Stimulated activated CD4-positive, alpha-beta T cell treated with anti-CD3 and anti-CD28 coated beads, Interleukin-4, amount 100 ng/mL, for 1 hour (primary cell): Measurements from ENCODE around the gene ATP5F1D.

Source experiments
- DNase-seq: peaks from one replicate; pipeline ENCODE4 v3.0.0-alpha.2; 2020

Gene ATP5F1D

DNA sequence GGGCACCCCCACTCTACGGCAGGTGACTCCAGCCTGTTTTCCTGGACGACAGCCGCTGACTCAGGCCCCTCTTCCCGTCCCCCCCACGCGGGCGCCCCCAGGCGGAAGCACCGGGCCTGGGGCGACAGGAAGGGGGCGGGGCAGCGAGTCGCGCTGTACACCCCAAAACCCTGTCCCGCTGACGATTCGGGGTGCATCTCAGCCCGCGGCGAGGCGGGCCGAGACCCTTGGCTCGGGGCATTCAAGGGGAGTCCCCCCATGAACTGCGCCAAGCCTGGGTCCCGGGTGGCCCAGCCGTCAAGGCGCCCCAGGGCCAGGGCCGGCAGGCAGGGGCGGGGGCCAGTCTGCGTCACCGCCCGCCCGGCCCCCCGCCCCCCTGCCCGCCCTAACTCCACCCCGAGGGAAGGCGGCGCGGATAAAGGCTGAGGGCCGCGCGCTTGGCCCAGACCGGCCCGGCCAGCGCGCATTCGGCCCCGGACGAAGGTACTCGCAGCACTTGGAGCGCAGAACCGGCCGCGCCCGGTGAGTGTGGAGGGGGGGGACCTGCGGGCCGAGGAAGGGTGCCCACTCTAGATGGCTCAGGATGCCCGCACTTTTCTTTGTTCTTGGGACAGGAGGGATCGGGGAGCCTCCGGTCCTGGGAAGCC is 6.7 kb downstream of the ATP5F1D start, which contains the start of gene MIDN:
Gene MIDN, plus strand, starts transcription at position 445 of the 647 bp plus-strand sequence. CDS start 1,714 bp downstream, outside the sequence.
- peak; percentile 62 for DNase-seq

DNA sequence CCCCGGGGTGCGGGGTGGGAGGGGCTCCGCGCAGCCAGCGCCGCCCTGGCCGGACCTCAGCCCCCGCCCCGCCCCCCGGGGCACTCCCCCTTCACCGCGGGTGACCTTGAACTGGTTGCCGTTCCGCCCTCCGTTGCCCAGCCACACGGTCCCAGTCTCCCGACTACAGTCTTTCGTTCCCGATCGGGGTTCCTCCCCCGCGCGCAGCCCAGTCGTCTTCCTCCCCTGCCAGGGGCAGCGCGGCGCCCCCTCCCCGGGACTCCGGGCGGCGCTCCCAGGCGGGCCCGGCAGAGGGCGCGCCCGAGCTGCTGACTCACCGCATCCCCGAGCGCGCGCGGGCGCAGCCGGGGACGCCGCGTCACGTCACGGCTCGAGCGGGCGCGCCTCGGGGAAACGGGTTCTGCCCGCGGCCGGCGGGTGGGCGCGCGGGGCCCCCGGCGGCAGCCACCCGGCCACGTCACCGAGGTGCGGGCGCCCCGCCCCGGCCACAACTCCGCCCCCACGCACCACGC is 7.3 kb downstream of the ATP5F1D start:
- peak; percentile 84 for DNase-seq

DNA sequence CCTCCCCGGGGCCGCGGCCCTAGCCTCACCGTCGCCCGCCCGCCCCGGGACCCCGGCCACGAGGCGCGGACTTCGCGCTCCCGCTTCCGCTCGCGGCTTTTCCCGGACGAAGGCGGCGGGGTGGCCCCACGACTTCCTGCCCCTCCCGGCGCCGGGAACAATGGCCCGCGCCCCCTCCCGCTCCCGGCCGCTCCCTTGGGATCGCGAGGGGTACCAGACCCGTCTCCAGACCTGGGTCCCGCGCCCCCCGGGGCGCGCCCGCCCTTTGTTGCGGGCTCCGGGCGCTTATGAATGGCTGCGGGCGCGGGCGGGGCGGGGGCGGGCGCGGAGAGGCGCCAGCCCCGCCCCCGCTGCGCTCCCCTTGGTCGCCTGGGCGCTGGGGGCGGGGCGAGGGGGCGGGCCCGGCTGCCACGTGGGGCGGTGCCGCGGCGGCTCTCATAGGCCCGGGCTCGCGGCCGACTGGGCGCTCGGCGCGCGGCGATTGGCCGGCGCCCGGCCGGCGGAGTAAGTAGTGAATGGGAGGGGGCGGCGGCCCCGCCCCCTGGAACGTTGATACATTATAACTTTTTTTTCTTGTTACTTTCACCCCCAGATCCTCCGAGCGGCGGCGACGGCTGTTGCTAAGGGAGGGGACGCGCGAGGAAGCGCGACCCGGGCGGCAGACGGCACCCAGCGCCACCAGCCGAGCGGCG is 7.9 kb downstream of the ATP5F1D start:
- DNase-seq = peak; percentile 93

DNA sequence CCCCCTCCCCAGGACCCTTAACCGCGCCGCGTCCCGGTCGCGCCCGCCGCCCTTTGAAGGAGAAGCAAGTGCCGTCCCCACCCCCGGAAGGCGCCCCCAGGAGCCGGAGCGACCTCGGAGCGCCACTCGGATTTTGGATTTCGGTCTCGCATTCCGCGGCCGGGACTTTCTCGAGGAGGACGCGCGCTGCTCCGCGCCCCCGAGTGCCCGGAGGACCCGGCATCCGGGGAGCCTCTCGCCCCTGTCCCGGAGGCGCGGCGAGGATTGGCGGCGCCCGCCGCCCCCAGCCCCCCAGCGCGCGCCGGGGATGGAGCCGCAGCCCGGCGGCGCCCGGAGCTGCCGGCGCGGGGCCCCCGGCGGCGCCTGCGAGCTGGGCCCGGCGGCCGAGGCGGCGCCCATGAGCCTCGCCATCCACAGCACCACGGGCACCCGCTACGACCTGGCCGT is 8.5 kb downstream of the ATP5F1D start:
- no peak for DNase-seq

DNA sequence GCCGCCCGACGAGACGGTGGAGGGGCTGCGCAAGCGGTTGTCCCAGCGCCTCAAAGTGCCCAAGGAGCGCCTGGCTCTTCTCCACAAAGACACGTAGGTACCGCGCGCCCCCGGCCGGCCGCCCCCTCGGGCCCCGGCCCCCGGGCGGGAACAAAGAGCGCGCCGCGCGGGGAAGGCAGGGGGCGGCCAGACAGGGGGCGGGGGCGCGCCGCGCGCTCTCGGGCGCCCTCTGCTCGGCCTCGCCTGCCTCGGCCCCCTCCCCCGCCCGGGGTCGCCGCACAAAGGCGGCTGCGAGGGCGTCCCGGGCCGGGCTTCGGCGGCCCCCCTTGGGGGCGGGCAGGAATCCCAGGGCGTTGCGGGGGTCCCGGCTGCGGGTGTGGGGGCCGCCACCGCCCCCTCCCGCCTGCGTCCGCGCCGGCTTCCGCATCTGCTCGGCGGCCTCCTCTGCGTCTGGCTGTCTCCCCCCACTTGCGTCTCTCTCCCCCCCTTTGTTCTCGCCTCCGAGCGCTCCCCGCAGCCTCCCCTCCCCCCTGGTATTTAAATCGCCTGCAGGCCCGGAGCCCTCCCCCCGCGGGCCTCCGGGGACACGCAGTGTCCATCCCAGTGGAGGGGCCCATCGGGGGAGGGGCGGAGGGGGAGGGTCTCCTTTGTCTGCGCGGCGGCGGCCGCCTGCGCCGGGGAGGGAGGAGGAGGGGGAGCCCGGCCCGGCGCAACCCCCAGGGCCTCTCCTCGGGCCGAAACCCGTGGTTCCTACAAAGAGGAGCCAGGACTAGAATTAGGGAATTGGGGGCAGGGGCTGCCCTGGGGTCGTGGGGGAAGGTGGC is 9.1 kb downstream of the ATP5F1D start:
- peak; percentile 50 for DNase-seq

DNA sequence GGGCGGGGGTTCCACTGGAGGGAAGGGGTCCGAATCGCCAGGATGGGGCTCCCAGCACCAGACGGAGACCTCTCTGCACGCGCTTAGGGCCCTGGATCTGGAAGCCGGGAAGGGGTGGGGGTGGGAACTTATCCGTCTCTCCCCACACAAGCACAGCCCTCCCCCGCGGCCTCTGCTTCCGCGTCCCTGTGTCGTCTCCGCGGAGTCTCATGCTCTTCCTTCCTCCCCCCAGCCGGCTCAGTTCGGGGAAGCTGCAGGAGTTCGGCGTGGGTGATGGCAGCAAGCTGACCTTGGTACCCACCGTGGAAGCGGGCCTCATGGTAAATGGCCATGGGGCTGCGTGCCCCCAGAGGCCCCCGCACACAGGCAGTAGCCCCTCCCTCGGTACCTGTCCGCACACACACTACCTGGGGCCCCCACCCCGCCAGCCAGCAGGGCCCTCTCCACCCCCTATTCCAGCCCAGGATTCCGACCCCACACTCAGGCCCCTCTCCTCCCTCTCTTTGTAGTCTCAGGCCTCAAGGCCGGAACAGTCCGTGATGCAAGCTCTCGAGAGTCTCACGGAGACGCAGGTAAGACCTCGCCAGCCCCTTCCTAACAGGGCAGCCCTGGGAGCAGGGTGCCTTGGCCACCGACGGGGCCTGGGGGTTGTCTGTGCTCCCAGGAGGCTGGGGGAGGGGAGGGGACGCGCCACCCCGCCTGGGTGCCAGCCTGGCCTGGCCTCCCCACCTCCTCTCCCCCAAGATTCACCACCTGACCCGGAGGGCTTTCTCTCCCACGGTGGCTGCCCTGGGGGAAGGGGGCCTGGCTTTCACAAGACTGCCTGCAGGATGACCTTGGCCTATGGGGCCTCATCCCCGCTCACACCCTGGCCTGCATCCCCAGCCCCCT is 10.0 kb downstream of the ATP5F1D start:
- peak; percentile 68 for DNase-seq

DNA sequence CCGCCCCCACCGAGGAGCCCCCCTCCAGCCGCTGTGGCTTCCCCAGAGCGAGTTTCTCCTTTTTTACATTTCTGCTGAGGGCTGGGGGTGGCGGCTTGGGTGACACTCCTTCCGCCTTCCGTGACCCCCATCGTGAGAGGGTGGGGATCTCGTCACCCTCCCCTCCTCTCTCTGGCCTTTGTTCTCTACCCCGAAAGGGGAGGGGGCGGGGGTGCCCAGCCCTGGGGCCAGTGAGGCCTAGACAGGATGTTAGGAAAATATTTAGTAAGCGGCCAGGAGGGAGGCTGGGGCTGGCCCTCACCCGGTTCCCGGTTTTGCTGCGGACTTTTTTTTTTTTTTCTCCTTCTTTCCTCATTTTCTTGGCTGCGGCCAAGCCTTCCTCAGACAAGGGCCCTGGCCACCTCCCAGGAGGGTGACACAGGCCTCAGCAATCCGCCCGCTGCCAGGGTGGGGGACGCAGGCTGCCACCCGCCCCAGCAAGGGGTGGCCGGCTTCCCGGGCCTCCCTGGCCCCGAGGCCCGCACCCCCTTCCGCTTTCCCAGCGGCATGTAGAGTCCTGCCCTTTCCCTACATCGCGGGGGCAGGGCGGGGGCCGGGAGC is 10.8 kb downstream of the ATP5F1D start:
- DNase-seq = peak; percentile 50

DNA sequence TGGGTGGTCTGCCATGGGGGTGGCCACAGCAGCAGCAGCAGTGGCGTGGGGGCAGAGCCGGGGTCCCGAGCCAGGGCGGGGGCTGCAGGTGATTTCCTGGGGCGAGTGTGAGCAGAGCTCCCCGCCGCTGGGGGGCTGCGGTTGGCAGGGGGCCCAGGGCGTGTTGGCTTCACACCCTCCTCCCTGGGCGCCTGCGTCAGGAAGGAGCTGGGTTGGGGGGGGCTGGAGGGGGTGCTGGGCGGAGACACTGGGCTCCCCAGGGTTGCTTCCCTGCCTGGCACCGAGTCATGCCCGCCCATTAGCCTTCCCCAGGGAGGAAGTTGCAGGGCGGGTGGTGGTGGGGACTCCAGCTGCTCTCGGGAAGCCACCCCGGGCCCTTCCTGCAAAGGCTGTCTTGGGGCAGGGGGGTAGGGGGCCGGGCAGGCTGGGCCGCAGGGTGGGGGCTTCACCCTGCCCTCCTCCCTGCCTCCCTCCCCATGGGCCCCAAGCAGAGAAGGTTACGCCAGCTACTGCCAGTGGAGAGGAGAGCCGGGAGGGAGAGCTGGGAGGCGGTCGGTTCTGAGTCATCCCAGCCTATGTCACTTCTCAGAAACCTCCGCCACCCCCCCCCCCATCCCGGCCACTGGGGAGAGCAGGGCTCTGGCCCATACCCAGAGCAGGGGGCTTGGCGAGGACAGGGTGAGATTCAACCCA is 11.4 kb downstream of the ATP5F1D start:
- DNase-seq = peak; percentile 69

DNA sequence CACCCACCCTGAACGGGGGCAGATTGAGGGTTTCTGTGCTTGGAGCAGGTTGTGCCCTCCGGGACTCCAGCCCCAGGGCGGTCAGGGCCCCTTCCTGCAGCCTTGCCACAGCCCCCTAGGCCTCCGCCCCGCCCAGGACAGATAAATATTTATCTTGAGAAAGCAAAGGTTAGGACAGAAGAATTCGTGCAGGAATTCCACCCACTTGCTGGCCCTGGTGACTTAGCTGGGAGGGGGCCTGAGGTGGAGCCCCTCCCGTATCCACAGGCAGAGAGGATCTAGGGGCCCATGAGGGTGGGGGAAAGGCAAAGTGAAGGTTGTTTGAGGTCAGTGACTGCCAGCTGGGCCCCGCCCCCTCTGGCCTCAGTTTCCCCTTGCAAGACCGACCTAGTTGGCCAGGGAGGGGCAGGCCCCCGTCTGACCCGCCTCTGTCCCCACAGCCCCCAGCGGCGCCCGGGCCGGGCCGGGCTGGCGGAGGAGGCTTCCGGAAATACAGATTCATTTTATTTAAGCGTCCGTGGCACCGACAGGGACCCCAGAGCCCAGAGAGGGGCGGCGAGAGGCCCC is 12.0 kb downstream of the ATP5F1D start:
- DNase-seq = no peak

DNA sequence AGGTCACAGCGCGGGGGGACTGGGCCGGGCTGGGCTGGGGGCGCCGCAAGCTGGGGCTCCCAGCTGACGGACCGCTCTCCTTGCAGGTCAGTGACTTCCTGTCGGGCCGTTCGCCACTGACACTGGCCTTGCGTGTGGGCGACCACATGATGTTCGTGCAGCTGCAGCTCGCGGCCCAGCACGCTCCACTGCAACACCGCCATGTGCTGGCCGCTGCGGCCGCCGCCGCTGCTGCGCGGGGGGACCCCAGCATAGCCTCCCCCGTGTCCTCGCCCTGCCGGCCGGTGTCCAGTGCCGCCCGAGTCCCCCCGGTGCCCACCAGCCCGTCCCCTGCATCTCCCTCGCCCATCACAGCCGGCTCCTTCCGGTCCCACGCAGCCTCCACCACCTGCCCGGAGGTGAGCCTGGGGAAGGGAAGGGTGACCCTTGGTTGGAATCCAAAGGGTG is 12.6 kb downstream of the ATP5F1D start:
- no peak for DNase-seq

DNA sequence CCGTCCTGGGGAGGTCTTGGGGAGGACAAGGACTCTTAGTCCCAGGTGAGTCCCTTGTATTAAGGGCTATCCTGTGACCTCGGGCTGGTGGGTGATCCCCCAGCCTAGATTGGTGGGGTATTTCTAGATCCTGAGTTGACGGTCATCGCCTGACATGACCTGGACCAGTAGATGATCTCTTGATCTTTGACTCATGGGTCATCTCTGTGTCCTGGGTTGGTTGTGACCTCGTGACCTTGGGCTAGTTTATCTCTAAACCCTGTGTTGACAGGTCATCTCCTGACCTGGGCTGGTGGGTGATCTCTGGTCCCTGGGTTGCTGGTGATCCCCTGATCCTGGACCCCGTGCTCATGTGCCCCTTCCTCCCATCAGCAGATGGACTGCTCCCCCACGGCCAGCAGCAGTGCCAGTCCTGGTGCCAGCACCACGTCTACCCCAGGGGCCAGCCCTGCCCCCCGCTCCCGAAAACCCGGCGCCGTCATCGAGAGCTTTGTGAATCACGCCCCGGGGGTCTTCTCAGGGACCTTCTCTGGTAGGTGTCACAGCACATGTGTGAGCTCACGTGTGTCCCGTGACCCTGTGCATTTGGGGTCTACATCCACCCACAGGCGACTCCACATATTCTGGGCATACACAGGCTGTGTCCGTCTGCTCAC is 13.1 kb downstream of the ATP5F1D start:
- DNase-seq = no peak

DNA sequence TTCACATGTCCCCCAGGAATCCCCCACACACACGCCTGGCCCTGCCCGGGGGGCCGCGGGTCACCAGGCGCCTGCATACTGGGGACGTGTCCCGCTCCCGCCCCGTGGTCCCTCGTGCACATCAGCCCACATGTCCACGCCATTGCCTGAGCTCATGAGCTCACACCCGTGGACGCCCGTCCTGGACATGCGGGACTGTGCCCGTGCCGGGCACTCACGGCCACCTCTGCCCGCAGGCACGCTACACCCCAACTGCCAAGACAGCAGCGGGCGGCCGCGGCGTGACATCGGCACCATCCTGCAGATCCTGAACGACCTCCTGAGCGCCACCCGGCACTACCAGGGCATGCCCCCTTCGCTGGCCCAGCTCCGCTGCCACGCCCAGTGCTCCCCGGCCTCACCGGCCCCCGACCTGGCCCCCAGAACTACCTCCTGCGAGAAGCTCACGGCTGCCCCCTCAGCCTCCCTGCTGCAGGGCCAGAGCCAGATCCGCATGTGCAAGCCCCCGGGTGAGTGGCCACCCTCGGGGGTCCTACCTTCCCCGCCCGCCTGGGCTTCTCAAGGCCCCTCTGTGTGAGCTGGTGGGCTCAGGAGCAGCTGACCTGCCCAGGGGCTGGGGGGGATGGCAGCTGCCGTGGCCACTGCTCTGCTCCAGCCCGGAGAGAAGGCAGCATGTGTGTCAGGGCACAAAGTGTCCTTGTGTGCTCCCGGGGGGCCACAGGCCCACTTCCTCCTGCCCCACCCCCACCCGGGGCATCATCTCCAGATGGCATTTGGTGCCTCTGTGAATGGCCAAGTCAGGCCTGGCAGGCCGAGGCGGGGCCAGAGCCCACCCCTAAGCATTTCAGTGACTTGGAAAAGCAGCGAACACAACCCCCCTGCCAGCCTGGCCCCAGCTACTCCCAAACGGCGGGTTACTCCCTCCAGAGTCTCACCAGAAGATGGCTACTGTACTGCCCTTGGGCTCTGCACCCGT is 13.9 kb downstream of the ATP5F1D start:
- no peak for DNase-seq

DNA sequence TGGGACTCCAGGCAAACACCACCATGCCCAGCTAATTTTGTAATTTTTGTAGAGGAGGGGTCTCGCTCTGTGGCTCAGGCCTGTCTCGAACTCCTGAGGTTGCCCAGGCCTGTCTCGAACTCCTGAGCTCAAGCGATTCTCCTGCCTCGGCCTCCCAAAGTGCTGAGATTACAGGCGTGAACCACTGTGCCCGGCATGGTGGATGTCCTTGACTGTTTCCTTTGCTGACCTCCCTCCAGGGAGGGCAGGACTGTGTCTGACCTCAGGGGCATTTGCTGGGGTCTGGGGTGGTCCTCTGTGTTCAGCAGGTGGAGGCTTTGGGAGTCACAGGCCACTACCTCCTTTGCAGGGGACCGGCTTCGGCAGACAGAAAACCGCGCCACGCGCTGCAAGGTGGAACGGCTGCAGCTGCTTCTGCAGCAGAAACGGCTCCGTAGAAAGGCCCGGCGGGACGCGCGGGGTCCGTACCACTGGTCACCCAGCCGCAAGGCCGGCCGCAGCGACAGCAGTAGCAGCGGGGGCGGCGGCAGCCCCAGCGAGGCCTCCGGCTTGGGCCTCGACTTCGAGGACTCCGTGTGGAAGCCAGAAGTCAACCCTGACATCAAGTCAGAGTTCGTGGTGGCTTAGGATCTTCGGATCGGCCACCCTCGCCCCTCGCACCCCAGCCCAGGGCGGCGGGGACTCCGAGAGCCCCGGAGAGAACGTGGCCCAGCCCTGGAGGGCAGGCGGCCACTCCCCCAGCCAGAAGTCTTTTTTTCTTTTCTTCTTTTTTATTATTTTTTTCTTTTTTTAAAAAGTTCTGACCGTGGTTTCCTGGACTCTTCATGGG is 15.3 kb downstream of the ATP5F1D start:
- no peak for DNase-seq

DNA sequence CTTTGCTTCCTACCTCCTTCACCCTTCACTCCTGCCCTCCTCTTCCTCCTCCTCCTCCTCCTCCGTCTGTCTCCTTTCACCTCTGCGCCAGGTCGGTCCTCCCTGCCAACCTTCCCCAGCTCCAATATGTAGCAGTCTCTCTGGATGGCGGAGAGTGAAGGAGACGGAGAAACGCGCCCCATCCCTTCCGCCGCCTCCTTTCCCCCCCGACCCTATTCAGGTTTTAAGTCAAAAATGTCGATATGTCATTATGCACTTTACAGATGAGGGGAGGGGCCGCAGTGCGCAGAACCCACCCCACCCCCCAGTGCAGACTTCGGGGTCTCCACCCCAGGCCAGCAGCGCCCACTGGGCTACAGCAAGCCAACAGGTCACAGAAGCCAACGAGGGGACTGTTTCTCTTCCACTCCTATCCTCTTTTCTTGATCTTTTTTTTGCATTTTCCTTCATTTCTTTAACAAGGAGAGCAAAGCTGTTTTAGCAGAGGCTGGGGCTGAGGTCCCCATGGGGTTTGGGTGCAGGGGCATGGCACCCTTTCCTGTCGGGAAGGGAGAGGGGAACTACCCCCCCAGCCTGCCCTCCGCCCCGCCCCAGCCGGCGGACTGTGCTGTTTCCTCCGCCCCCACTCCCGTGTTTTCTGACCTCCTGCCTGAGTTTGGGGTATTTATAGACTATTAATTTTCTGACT is 16.1 kb downstream of the ATP5F1D start:
- no peak for DNase-seq

DNA sequence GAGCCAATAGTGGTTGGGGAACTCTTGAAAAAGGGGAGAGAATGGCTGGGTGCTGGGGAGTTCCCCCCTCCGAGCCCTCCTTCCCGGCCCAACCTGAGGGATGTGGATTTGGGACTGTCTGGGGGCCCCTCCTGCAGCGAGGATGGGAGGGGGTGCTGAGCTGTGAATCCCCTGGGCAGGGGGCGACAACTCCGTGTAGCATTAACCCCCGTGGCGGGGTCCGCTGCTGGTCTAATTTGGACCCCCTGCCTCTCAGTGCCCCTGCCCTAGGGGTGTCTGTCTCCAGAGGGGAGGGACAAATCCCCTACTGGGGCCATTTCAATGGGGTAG is 16.6 kb downstream of the ATP5F1D start:
- no peak for DNase-seq

DNA sequence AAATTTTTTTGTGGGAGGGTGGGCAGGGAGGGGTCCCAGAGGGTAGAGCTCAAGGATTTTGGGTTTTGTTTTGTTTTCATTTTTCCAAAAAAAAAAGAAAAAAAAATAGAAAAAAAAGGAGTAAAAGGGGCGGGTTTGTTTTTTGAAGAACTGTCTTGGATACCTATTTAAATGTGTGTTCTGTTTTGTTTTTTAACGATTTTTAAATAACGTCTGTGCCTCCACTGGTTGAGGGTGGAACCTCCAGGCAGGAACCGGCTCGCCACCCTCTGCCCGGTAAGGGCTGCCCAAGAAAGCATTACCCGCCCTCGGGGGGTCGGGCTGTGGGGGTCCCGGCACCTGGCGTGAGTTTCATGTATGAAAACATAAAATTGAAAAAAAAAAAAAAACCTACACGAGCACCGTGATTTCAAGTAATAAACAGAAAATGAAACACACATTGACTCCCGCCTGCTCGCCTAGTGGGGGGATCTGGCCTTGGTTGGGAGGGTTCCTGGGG is 17.2 kb downstream of the ATP5F1D start:
- DNase-seq = no peak

DNA sequence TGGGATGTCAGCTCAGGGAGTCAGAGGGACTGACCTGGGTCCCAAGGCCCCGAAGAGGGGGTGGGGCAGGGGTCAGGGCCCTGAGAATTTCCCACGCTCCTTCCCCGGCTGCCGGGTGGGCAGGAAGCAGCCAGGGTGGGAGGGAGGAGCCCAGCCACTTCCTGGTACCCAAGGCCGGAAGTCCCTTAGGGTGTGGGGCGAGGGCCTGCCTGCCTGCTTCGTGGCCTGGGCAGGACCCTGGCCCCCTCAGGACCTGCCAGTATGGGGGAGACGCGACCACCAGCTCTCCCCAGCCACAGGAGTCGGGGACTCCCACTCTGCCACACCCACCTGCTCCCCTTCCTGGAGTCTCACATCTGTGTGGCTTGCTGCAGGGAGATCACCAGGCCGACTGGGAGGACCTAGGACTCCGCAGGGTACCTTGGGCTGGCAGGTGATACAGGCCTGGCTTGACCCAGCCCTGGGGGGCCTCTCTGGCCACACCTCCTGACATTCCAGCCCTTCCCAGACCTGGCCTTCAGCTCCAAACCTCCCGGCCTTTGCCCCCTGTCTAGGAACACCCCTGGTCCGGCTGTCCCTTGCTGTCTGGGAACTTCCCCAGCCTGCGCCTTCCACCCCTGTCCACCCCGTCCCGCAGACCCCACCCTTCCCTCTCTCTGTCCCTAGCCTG is 17.8 kb downstream of the ATP5F1D start:
- DNase-seq = peak; percentile 64
